Activated naive CD8-positive, alpha-beta T cell treated with anti-CD3 and anti-CD28 coated beads, Interleukin-2, amount 50 U/mL, for 16 hours (primary cell): ENCODE results near the gene OR5AS1.
"Not testable (repeated sequence)": the region's sequence is repeated elsewhere in the genome, so short reads cannot be mapped to it uniquely, and the experiment has no call there.

Experiments used
- DNase-seq: peaks from one replicate; pipeline ENCODE4 v3.0.0-alpha.2; 2020; ENCODE audit warnings: low read depth, low spot score

Gene OR5AS1

GRCh38 chr11:56027354-56027753, at the start of gene OR5AS1:
TSS of gene OR5AS1 (plus strand) at chr11:56027654. CDS start at chr11:56030419, 2,765 bp downstream.
- DNase-seq, result no peak

- no peak for DNase-seq
Observed at GRCh38 chr11:55994525-55994924, 32.9 kb upstream of the OR5AS1 start, which contains the start of gene OR5F1. TSS of gene OR5F1 (minus strand) at chr11:55994625. CDS start at chr11:55994625, 0 bp downstream.

GRCh38 chr11:56010716-56011115, 16.7 kb upstream of the OR5AS1 start:
- DNase-seq, result no peak

GRCh38 chr11:56013805-56014204, 13.6 kb upstream of the OR5AS1 start:
- no peak for DNase-seq

- no peak for DNase-seq
Observed at GRCh38 chr11:56045538-56045937, 18.1 kb downstream of the OR5AS1 start.

GRCh38 chr11:56048480-56048879, 21.0 kb downstream of the OR5AS1 start:
- DNase-seq, result no peak

GRCh38 chr11:56049487-56049886, 22.0 kb downstream of the OR5AS1 start:
- DNase-seq, result no peak

GRCh38 chr11:56056366-56056765, 28.9 kb downstream of the OR5AS1 start:
- not testable (repeated sequence) for DNase-seq

GRCh38 chr11:56057661-56058237, 30.3 kb downstream of the OR5AS1 start:
- DNase-seq, result not testable (repeated sequence)

GRCh38 chr11:56058260-56058780, 30.9 kb downstream of the OR5AS1 start:
- not testable (repeated sequence) for DNase-seq

GRCh38 chr11:56066980-56067379, 39.5 kb downstream of the OR5AS1 start:
- no peak for DNase-seq
